ENCODE measurements around the gene LCLAT1.

DNA sequence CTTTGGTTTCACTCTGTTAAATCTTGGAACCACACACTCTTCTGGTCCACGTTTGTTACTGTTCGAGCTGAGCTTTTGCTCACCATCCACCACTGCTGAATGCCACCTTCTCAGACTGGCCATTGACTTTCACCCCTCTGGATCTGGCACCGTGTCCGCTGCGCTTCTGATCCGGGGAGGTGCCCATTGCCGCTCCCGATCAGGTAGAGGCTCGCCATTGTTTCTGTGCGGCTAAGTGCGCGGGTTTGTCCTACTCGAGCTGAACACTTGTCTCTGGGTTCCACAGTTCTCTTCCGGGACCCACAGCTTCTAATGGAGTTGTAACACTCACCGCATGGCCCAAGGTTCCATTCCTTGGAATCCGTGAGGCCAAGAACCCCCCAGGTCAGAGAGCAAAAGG lies 72.8 kb downstream of the LCLAT1 start:
- TF ChIP-seq, protein P1, sequence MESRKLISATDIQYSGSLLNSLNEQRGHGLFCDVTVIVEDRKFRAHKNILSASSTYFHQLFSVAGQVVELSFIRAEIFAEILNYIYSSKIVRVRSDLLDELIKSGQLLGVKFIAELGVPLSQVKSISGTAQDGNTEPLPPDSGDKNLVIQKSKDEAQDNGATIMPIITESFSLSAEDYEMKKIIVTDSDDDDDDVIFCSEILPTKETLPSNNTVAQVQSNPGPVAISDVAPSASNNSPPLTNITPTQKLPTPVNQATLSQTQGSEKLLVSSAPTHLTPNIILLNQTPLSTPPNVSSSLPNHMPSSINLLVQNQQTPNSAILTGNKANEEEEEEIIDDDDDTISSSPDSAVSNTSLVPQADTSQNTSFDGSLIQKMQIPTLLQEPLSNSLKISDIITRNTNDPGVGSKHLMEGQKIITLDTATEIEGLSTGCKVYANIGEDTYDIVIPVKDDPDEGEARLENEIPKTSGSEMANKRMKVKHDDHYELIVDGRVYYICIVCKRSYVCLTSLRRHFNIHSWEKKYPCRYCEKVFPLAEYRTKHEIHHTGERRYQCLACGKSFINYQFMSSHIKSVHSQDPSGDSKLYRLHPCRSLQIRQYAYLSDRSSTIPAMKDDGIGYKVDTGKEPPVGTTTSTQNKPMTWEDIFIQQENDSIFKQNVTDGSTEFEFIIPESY (IDR thresholded peaks at IDR 0.05): no peak
- TF ChIP-seq, protein P2, sequence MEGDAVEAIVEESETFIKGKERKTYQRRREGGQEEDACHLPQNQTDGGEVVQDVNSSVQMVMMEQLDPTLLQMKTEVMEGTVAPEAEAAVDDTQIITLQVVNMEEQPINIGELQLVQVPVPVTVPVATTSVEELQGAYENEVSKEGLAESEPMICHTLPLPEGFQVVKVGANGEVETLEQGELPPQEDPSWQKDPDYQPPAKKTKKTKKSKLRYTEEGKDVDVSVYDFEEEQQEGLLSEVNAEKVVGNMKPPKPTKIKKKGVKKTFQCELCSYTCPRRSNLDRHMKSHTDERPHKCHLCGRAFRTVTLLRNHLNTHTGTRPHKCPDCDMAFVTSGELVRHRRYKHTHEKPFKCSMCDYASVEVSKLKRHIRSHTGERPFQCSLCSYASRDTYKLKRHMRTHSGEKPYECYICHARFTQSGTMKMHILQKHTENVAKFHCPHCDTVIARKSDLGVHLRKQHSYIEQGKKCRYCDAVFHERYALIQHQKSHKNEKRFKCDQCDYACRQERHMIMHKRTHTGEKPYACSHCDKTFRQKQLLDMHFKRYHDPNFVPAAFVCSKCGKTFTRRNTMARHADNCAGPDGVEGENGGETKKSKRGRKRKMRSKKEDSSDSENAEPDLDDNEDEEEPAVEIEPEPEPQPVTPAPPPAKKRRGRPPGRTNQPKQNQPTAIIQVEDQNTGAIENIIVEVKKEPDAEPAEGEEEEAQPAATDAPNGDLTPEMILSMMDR (IDR thresholded peaks at IDR 0.05; ENCODE audit: low read depth, low read length, missing input control): no peak
- no peak for TF ChIP-seq TAF1 (conservative IDR thresholded peaks at IDR 0.05)
